Measurements from ENCODE around the gene DUOXA1. TPM values are rescaled to one million over a fixed set of nuclear protein-coding genes. Genes with fewer than 3 reads are reported as not detected.

The DUOXA1 gene
- total RNA-seq, 2 donors from 2014 or later: 17.6 to 38.8 TPM

- WGBS: 10% methylated on average over 6 of the region's 7 CpGs
- H3K27ac ChIP-seq: peak overlapping the region in 1 of 2 donors; percentile 49
- TF ChIP-seq POLR2AphosphoS5 (IDR thresholded peaks at IDR 0.05) (peak; percentile 47), POLR2A (IDR thresholded peaks at IDR 0.05) (no peak), CTCF (IDR thresholded peaks at IDR 0.05) (peak; percentile 55 to 96 (median 78))
- H3K36me3 ChIP-seq: no peaks in the 10 kb centered on the region
- H3K4me3 ChIP-seq: no peak overlapping the region
- no peaks in the 10 kb centered on the region for H3K9me3 ChIP-seq
- H3K4me1 ChIP-seq (replicated peaks): peaks cover 4% of the 10 kb centered on the region
- DNase-seq (ENCODE audit: low spot score): peak; percentile 75
- intact Hi-C loops (cut with DNase I): loop anchor here (10.0 kb wide), 2 partner anchors 212 to 422 kb away; partner anchors contain the start of genes BLOC1S6 and GATM
- H3K27me3 ChIP-seq (replicated peaks; ENCODE audit: insufficient read depth): no peaks in the 10 kb centered on the region
Observed at GRCh38 chr15:45162771-45163507, 33.3 kb upstream of the DUOXA1 start.

DNA sequence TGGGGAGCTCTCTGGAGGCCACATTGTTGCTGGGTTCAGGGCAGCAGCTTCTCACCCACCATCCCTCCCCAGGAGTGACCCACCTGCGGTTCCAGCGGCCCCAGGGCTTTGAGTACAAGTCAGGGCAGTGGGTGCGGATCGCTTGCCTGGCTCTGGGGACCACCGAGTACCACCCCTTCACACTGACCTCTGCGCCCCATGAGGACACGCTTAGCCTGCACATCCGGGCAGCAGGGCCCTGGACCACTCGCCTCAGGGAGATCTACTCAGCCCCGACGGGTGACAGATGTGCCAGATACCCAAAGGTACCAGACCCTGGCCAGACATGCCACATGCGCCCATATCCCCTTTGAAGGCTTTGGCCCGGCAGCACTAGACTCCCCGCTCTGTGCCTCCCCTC, 32.0 kb upstream of the DUOXA1 start:
- 94% methylated on average over 14 of the region's 14 CpGs for WGBS
- H3K4me3 ChIP-seq: no peak overlapping the region
- H3K27ac ChIP-seq: no peak overlapping the region
- H3K9me3 ChIP-seq: no peaks in the 10 kb centered on the region
- intact Hi-C loops (cut with DNase I): loop anchor here (10.0 kb wide), 2 partner anchors 213 to 423 kb away; partner anchors contain the start of genes BLOC1S6 and GATM
- no peak for TF ChIP-seq CTCF (IDR thresholded peaks at IDR 0.05)
- no peak for TF ChIP-seq POLR2AphosphoS5 (IDR thresholded peaks at IDR 0.05)
- no peak for TF ChIP-seq POLR2A (IDR thresholded peaks at IDR 0.05)
- DNase-seq (ENCODE audit: low spot score): no peak
- H3K27me3 ChIP-seq (replicated peaks; ENCODE audit: insufficient read depth): no peaks in the 10 kb centered on the region
- H3K4me1 ChIP-seq (replicated peaks): peaks cover 4% of the 10 kb centered on the region
- no peaks in the 10 kb centered on the region for H3K36me3 ChIP-seq

GRCh38 chr15:45157974-45158373, 28.3 kb upstream of the DUOXA1 start:
- 59% methylated on average over 1 of the region's 1 CpG for WGBS
- TF ChIP-seq CTCF (IDR thresholded peaks at IDR 0.05): no peak
- TF ChIP-seq POLR2A (IDR thresholded peaks at IDR 0.05): no peak
- Histone ChIP-seq H3K36me3 (no peaks in the 10 kb centered on the region), H3K27ac (no peak overlapping the region), H3K4me1 (replicated peaks) (no peaks in the 10 kb centered on the region), H3K27me3 (replicated peaks; ENCODE audit: insufficient read depth) (no peaks in the 10 kb centered on the region), H3K9me3 (no peaks in the 10 kb centered on the region), H3K4me3 (no peak overlapping the region)
- DNase-seq (ENCODE audit: low spot score): no peak
- intact Hi-C loops (cut with DNase I): no loop called here

- WGBS: 76% methylated on average over 7 of the region's 7 CpGs
- no peaks in the 10 kb centered on the region for H3K27me3 ChIP-seq (replicated peaks; ENCODE audit: insufficient read depth)
- no peaks in the 10 kb centered on the region for H3K36me3 ChIP-seq
- no peak overlapping the region for H3K27ac ChIP-seq
- no peaks in the 10 kb centered on the region for H3K4me1 ChIP-seq (replicated peaks)
- intact Hi-C loops (cut with DNase I): no loop called here
- DNase-seq (ENCODE audit: low spot score): no peak
- TF ChIP-seq POLR2AphosphoS5 (IDR thresholded peaks at IDR 0.05): no peak
- no peak for TF ChIP-seq CTCF (IDR thresholded peaks at IDR 0.05)
- TF ChIP-seq POLR2A (IDR thresholded peaks at IDR 0.05): no peak
- H3K4me3 ChIP-seq: no peak overlapping the region
- H3K9me3 ChIP-seq: no peaks in the 10 kb centered on the region
Observed at GRCh38 chr15:45156744-45157455, 27.2 kb upstream of the DUOXA1 start.

Data from prostate gland (tissue), 2 donors.